HG03439 (cell line): ENCODE data around the gene ARL8A.
"Not testable (repeated sequence)": the region's sequence is repeated elsewhere in the genome, so short reads cannot be mapped to it uniquely, and the experiment has no call there.

ENCODE experiments used
- ATAC-seq: cut with Tn5 transposase; IDR thresholded peaks from one replicate; pipeline ENCODE4 v1.9.1; 2021; ENCODE audit warnings: mild to moderate bottlenecking, moderate library complexity; ENCODE audit not compliant: unreplicated experiment

The ARL8A gene

GRCh38 chr1:202121006-202121405 is 23.5 kb downstream of the ARL8A start:
- no peak for ATAC-seq

- no peak for ATAC-seq
These were observed 26.6 kb downstream of the ARL8A start for GRCh38 chr1:202117898-202118371.

DNA sequence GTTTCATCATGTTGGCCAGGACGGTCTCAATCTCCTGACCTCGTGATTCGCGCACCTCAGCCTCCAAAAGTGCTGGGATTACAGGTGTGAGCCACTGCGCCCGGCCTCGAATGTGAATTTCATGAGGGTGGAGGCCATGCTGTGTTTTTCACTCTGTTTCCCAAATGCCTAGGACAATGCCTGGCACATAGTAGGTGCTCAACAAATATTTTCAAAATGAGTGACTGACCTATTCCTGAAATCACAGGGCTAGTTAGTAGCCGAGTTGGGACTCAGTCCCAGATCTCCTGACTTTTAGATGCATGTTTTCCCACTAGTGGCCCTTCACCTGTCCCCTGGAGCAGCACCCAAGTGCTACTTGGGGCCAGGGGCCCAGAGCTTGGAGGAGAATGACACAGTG is 28.2 kb downstream of the ARL8A start:
- no peak for ATAC-seq

DNA sequence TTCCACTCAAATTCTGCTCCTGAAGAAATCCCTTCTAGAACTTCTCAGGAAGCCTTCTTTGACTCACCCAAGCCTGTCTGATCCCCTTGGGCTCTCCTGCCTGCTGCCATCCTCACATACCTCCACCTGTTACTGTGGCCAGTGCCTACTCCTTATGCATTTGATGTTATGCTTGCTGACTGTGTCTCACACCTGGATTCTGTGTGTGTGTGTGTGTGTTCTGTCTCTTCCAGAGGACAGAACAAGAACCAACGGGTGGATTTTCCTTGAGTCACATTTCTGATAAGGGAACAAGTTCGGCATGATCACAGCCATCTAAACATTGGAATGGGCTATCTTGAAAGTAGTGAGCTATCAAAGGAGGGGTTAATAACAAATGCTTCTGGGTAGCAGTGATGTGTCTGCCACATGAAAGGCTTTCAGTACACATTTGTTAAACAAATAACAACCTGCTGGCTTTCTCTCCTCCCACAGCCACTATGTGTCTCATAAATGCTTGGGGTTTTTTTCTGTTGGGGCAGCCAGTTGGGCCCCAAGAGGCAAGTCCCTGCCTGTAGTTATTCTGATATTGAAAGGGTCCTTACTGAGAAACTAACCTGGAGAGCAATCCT is 30.7 kb downstream of the ARL8A start:
- no peak for ATAC-seq

GRCh38 chr1:202112859-202113689 is 31.5 kb downstream of the ARL8A start:
- ATAC-seq: no peak

GRCh38 chr1:202111589-202111988 is 32.9 kb downstream of the ARL8A start:
- not testable (repeated sequence) for ATAC-seq

DNA sequence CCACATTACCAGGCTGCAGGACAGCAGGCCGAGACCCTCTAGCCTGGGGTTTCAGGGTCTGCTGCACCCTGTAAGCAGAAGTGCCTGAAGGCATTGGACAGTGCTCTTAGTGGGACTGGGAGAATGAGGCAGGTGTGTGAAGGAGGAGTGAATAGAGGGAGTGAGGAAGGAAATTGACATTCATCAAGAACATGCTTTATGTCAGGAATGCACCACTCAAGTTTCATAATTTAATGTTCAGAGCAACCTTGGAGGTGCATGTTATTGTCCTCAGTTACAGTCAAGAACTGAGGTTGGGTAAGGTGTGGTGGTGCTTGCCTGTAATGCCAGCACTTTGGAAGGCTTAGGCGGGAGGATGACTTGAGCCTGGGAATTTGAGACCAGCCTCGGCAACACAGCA is 33.6 kb downstream of the ARL8A start:
- ATAC-seq: no peak

DNA sequence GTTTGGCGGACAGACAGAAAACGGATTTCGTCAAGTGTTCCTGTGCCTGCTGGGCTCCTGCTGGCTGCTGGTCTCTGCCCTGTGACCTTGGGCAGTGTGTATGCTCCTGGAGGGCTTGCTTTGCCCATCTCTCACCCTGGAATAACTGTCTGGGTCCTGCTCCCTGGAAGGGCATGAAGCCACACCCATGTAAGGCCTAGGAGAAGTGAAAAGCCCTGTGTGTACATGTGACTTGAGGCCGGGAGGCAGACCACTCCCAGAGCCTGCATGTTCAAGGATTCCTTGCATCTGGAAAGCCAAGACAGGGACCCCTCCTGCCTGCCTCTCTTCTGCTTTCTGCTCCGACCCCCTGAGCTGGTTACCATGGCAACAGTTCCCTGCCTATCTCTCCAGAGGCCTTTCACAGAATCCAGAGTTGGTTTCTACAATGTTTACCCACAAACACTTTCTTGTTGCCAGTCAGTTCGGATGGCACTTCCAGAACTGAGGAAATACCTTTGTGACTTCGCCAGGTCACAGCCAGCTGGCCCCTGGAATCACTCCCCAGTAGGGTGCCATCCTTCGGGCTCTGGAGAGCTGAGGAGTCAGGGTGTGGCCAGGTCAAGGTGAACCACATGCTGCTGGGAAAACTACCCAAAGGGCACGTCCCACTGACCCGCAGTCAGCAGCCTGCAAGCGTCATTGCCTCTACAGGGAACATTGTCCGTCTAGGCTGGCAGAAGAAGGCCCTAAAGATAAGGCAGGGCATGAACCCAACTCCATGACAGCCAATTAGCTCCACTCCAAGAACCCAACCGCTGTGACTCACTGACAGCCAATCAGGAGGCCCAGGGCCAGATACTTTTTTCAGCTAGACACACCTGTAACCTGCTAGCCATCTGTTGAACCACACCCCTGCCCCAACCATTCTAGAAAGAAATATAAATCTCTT is 36.5 kb downstream of the ARL8A start:
- ATAC-seq: no peak

DNA sequence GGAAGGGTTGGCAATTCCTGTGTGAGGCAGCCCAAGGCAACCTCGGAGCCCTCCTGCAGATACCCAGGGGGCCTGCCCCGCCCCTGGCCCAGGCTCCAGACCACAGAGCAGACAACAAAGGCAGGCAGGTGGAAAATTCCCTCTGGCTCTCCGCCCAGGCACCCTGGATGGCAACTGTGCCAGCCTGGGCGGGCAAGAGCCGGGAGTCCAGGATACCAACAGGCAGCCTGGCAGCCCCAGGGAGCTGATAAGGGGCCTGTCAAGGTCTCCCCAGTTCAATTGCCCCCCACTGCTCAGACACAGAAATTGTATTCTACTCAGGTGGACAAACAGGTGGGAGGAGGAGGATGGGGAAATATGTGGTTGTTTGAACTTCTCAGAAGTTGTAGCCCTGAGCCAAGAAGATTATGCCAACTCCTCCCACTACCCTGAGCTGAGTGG is 37.2 kb downstream of the ARL8A start:
- no peak for ATAC-seq

GRCh38 chr1:202106340-202107254 is 37.9 kb downstream of the ARL8A start:
- ATAC-seq: no peak

GRCh38 chr1:202105571-202106339 is 38.8 kb downstream of the ARL8A start:
- no peak for ATAC-seq

DNA sequence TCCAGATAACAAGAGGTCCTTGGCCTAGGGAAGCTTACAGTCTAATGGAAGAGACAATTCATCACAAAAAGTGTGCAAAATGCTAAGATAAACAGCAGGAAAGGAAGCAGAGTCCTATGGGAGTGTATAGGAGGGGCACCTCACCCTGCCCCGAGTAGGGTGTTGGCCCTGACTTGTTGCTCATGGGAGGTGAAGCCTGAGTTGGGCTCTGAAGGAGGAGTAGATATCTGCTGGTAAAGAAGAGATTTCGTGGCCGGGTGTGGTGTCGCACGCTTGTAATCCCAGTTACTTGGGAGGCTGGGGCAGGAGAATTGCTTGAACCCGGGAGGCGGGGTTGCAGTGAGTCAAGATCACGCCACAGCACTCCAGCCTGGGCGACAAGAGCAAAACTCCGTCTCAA is 40.5 kb downstream of the ARL8A start:
- ATAC-seq: no peak

- no peak for ATAC-seq
These were observed 43.4 kb downstream of the ARL8A start for GRCh38 chr1:202101184-202101583.

GRCh38 chr1:202093858-202094257 is 50.7 kb downstream of the ARL8A start:
- no peak for ATAC-seq

DNA sequence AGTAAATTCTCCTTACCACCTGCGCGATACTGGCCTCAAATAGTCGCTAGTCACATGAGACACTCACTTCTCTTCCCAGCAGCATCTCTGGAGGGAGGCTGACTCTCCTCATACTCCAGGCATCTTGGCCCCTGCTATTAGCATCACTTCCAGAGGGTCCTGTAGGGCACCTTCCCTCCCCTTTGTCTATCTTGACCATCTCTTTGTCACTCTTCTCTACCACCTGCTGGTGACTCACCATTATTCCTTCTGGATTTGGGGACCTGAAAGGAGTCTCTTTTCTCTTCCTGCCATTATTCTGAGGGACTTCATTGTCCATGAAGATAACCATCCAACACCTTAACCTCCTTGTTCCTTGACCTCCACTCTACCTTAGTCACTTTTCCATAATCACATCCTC is 53.5 kb downstream of the ARL8A start:
- no peak for ATAC-seq

DNA sequence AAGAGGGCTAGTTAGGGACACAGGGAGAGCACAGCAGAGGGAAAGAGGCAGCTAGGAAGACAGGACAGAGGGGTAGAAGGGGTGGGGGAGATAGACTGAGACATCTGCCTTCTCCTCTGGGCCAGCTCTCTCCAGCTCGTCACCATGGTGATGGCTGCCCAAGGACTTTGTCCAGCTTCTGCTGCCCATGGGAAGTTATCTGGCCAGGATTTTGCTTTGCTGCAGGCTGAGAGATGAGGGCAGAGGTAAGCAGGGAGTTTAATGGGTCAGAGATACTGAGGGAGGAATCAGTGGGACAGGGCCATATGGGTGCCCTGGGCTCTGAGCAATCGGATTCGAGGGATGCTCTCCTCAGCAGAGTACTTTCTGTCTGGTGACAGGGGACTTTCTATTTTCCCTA is 56.3 kb downstream of the ARL8A start:
- no peak for ATAC-seq

- no peak for ATAC-seq
These were observed 57.8 kb downstream of the ARL8A start for GRCh38 chr1:202086579-202087350.

GRCh38 chr1:202085682-202086373 is 58.7 kb downstream of the ARL8A start:
- no peak for ATAC-seq
